HepG2 (cell line): Measurements from ENCODE around the gene METTL23. TPM values are rescaled to one million over a fixed set of nuclear protein-coding genes. Genes with fewer than 3 reads are reported as not detected.
A peak's percentile ranks its signal among the peaks of the same experiment; 100 is the strongest.

Experiments
- ATAC-seq: fragments of 200-7000 bp; cut with Tn5 transposase; 3 replicates; pipeline ENCODE4 v1.9.1; 2020; ENCODE audit warnings: mild to moderate bottlenecking, moderate library complexity
- BruUV-seq: library from RNA; stranded (reverse); fragments of 400-500 nt; replicated peaks from 2 replicates; lab custom pipeline; 2021; lab: Mats Ljungman, UMichigan
- CTCF ChIA-PET: fragments of 300-600 bp; formaldehyde crosslinking; extraction: SDS; loops from one replicate; lab custom pipeline; 2021; ENCODE audit warnings: low total read pairs, inconsistent platforms, low intra/inter-chr PET ratio; lab: Yijun Ruan, JAX
- POLR2A ChIA-PET: fragments of 350-600 bp; sonication (Branson Sonifier 250); formaldehyde crosslinking; loops from one replicate; lab custom pipeline; 2020; ENCODE audit warnings: antibody characterized with exemption, inconsistent platforms; lab: Yijun Ruan, JAX
- DNase-seq: peaks from one replicate; pipeline ENCODE4 v3.0.0-alpha.2; 2015; ENCODE audit warnings: low spot score
- FAIRE-seq: peaks from 3 replicates; lab custom pipeline; 2011; peaks lifted over from hg19 to GRCh38; lab: Jason Lieb, UNC
- H2AFZ ChIP-seq: one replicate; pipeline ENCODE4 v1.6.1; 2011; ENCODE audit warnings: low read length, inconsistent platforms
- H3K27ac ChIP-seq: fragments of 300-600 bp; 3 replicates; pipeline ENCODE4 v1.8.0; 2011; ENCODE audit warnings: mixed run types, mild to moderate bottlenecking, mixed read lengths, low read length, inconsistent platforms; ENCODE audit not compliant: insufficient read depth; ENCODE audit errors: extremely low read length
- H3K27me3 ChIP-seq, 2 experiments: fragments of 200-600 bp in 1 of 2; 2 replicates in 1 of 2; 3 replicates in 1 of 2; pipeline versions ENCODE4 v1.6.0 to v1.8.0; 2011; ENCODE audit warnings: low read length in 2 of 2, mild to moderate bottlenecking in 2 of 2, moderate library complexity in 2 of 2, inconsistent platforms in 1 of 2; ENCODE audit not compliant: insufficient read depth in 2 of 2, control insufficient read depth in 1 of 2
- H3K36me3 ChIP-seq, 2 experiments: fragments of 200-600 bp in 1 of 2; replicated peaks in 1 of 2; 2 replicates in 1 of 2; 3 replicates in 1 of 2; pipeline versions ENCODE4 v1.5.1 to v1.8.0; 2011; ENCODE audit warnings: low read length in 2 of 2, inconsistent platforms in 1 of 2; ENCODE audit not compliant: insufficient read depth in 2 of 2, control insufficient read depth in 1 of 2
- H3K4me1 ChIP-seq: 2 replicates; pipeline ENCODE4 v1.5.1; 2012; ENCODE audit warnings: low read length, inconsistent platforms; ENCODE audit not compliant: insufficient read depth
- H3K4me2 ChIP-seq: 2 replicates; pipeline ENCODE4 v1.6.0; 2011; ENCODE audit warnings: low read depth, low read length, inconsistent platforms
- H3K4me3 ChIP-seq, 3 experiments: fragments of 200-600 bp in 1 of 3; sonication (generic), shearing (Covaris generic) in 1 of 3; replicated peaks in 1 of 3; 2 replicates each; pipeline ENCODE4 v1.5.1; 2011 to 2016; ENCODE audit warnings: low read length in 3 of 3, inconsistent platforms in 2 of 3, low read depth in 2 of 3, mild to moderate bottlenecking in 2 of 3, control low read depth in 1 of 3, mixed read lengths in 1 of 3; ENCODE audit not compliant: insufficient read depth in 1 of 3
- H3K79me2 ChIP-seq: one replicate; pipeline ENCODE4 v1.6.1; 2011; ENCODE audit warnings: low read length, inconsistent platforms; ENCODE audit not compliant: insufficient read depth
- H3K9ac ChIP-seq: 2 replicates; pipeline ENCODE4 v1.6.0; 2011; ENCODE audit warnings: mild to moderate bottlenecking, low read depth, low read length, inconsistent platforms; ENCODE audit not compliant: insufficient read depth
- H3K9me3 ChIP-seq: 2 replicates; pipeline ENCODE4 v1.5.1; 2012; ENCODE audit warnings: mild to moderate bottlenecking, low read length
- H4K20me1 ChIP-seq: 2 replicates; pipeline ENCODE4 v1.6.0; 2011; ENCODE audit warnings: inconsistent platforms, mild to moderate bottlenecking, low read length, moderate library complexity; ENCODE audit not compliant: insufficient read depth
- ARID4A ChIP-seq: sonication (generic); formaldehyde crosslinking; IDR thresholded peaks from 2 replicates; pipeline ENCODE4 v1.5.0; 2020; ENCODE audit warnings: mild to moderate bottlenecking, missing genetic modification reagents, borderline replicate concordance
- KLF12 ChIP-seq: sonication (generic); formaldehyde crosslinking; IDR thresholded peaks from 2 replicates; pipeline ENCODE4 v1.4.0; 2020; ENCODE audit warnings: missing genetic modification reagents, borderline replicate concordance
- RBFOX2 ChIP-seq: fragments of 200-400 bp; formaldehyde crosslinking; IDR thresholded peaks from 2 replicates; pipeline ENCODE4 v1.6.1; 2017; ENCODE audit warnings: low read depth, mild to moderate bottlenecking, low read length
- RBM22 ChIP-seq: fragments of 200-400 bp; formaldehyde crosslinking; optimal IDR thresholded peaks from 2 replicates; pipeline ENCODE3; 2017; ENCODE audit warnings: mild to moderate bottlenecking, low read length, moderate library complexity
- SP4 ChIP-seq: sonication (generic); formaldehyde crosslinking; IDR thresholded peaks from 2 replicates; pipeline ENCODE4 v1.8.1; 2023; ENCODE audit warnings: mild to moderate bottlenecking, missing genetic modification reagents
- ZNF136 ChIP-seq: sonication (generic); formaldehyde crosslinking; IDR thresholded peaks from 2 replicates; pipeline ENCODE4 v1.8.1; 2022; ENCODE audit warnings: low read depth, mild to moderate bottlenecking, moderate library complexity, missing genetic modification reagents
- ZNF251 ChIP-seq: sonication (generic); formaldehyde crosslinking; IDR thresholded peaks from 2 replicates; pipeline ENCODE4 v1.9.0; 2021; ENCODE audit warnings: mild to moderate bottlenecking, missing genetic modification reagents
- ZNF264 ChIP-seq: sonication (generic); formaldehyde crosslinking; IDR thresholded peaks from 2 replicates; pipeline ENCODE4 v1.4.0; 2020; ENCODE audit warnings: missing genetic modification reagents
- WGBS: methylation state at CpG from one replicate; pipeline ENCODE4 v1.1.6; 2017; ENCODE audit warnings: low lambda C conversion rate; 5-methylcytosine and 5-hydroxymethylcytosine counted together
- in situ Hi-C: cut with HindIII; loops from 2 replicates; pipeline ENCODE4 v1.10.0; 2017; ENCODE audit warnings: low pct_unique_long_range_greater_than_20kb; ENCODE audit not compliant: extremely low pct_ligation_motif_present
- intact Hi-C: fragments of 100-400 bp; cut with micrococcal nuclease; formaldehyde crosslinking; loops from one replicate; pipeline ENCODE4 v1.10.0; 2022; ENCODE audit not compliant: unreplicated experiment
- polyA plus RNA-seq, 8 experiments: library from polyadenylated mRNA; depleted of rRNA in 3 of 8; stranded (reverse) in 7 of 8; unstranded in 1 of 8; fragments of >200 nt; fragmentation: Illumina TruSeq in 4 of 8; extraction: Trizol in 4 of 8; gene quantifications; 2 replicates each; pipeline versions ENCODE4 v1.2.1 to v1.2.3, GENCODE V29; 2011 to 2016; ENCODE audit warnings: low read depth in 4 of 8, missing spikeins in 1 of 8, mixed read lengths in 1 of 8; ENCODE audit not compliant: insufficient read depth in 1 of 8
- total RNA-seq, 5 experiments: library from RNA; depleted of rRNA; stranded (reverse); fragments of >200 nt; fragmentation: Illumina TruSeq; extraction: Trizol; gene quantifications; 2 replicates each; pipeline ENCODE4 v1.2.3, GENCODE V29; 2016; ENCODE audit warnings: low read depth in 1 of 5
- TF ChIP-seq, protein P1 (sequence below): sonication (generic); formaldehyde crosslinking; IDR thresholded peaks from 2 replicates; pipeline ENCODE4 v1.9.0; 2021; ENCODE audit warnings: missing genetic modification reagents, mild to moderate bottlenecking, borderline replicate concordance
- TF ChIP-seq, protein P2 (sequence below): sonication (generic); formaldehyde crosslinking; IDR thresholded peaks from 2 replicates; pipeline ENCODE4 v1.5.0; 2020; ENCODE audit warnings: missing genetic modification reagents
- TF ChIP-seq, protein P3 (sequence below): sonication (generic); formaldehyde crosslinking; IDR thresholded peaks from 2 replicates; pipeline ENCODE4 v1.4.0; 2020; ENCODE audit warnings: mild to moderate bottlenecking, missing genetic modification reagents

Gene METTL23
- total and polyA plus RNA-seq, 2 of the 13 experiments (the other 11 are each of a cell fraction or from before 2014, with no cell fraction given) = 39.9 to 104 TPM

- 0 out of 2 replicates have a peak, but pooled peaks have one; percentile 63 for TF ChIP-seq ZNF264
- TF ChIP-seq SP4 (CRISPR knock-in tag) = no peak
- TF ChIP-seq, protein P1, sequence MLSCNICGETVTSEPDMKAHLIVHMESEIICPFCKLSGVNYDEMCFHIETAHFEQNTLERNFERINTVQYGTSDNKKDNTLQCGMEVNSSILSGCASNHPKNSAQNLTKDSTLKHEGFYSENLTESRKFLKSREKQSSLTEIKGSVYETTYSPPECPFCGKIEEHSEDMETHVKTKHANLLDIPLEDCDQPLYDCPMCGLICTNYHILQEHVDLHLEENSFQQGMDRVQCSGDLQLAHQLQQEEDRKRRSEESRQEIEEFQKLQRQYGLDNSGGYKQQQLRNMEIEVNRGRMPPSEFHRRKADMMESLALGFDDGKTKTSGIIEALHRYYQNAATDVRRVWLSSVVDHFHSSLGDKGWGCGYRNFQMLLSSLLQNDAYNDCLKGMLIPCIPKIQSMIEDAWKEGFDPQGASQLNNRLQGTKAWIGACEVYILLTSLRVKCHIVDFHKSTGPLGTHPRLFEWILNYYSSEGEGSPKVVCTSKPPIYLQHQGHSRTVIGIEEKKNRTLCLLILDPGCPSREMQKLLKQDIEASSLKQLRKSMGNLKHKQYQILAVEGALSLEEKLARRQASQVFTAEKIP (CRISPR knock-in tag) = no peak
- TF ChIP-seq RBM22 = peak; percentile 57
Observed at GRCh38 chr17:76735586-76736348, 9.1 kb downstream of the METTL23 start (continued).

DNA sequence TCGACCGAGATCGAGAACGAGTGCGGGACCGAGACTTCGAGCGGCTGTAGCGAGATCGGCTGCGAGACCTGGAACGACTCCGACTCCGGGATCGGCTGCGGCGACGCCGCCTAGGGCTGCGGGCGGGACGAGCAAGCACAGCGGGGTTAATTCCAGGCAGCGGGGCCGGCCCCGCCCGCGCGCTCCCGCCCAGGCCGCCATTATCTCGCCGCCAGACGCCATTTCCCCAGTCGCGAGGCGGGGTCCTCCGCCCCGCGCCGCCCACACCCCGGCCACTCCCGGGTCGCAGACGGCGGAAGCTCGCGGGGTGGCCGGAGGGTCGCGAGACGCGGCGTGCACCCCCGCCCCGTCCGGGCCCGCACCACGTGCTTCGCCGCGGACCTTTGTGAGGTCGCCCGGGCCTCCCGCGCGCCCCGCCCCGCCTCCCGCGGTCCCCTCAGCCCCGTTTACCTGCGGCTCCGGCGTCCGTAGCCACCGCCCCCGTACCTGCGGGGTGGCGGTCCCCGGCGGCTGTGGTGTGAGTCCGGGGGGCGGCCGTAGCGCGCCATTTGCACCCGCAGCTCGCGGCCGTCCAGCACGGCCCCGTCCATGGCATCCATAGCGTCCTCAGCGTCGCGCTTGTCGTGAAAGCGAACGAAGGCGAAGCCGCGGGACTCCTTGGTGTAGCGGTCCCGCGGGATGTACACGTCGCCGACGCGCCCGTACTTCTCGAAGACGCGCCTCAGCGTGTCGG lies 9.9 kb downstream of the METTL23 start:
- FAIRE-seq (no peak), ATAC-seq (peak; percentile 35), DNase-seq (peak; percentile 46)
- BruUV-seq = no TSS peak
- ChIA-PET CTCF (no interaction called here), POLR2A (interaction anchor here (1.2 to 4.1 kb wide), 9 partner anchors 9 to 404 kb away, joined by 3 to 71 read pairs (median 9); partner anchors contain the start of genes JMJD6, METTL23, MXRA7 and SEC14L1)
- H3K9me3 ChIP-seq = no peaks in the 10 kb centered on the region
- H3K4me2 ChIP-seq = peak overlapping the region; percentile 88
- peak overlapping the region; percentile 93 to 100 (median 100) for H3K4me3 ChIP-seq
- peaks cover 51% of the 10 kb centered on the region for H3K4me1 ChIP-seq
- WGBS = under 1% methylated on average over 28 of the region's 117 CpGs
- in situ Hi-C loops (no loop called here), intact Hi-C loops (no loop called here)
- peaks cover 35% of the 10 kb centered on the region for H4K20me1 ChIP-seq
- peaks cover 62% of the 10 kb centered on the region for H3K79me2 ChIP-seq
- peak overlapping the region; percentile 96 for H3K27ac ChIP-seq
- H3K36me3 ChIP-seq = peaks cover 10 to 35% of the 10 kb centered on the region in 2 experiments
- peak overlapping the region; percentile 100 for H3K9ac ChIP-seq
- peaks cover 0 to 3% of the 10 kb centered on the region in 2 experiments; a peak in 1 of 5 replicates for H3K27me3 ChIP-seq
- H2AFZ ChIP-seq = no peak overlapping the region
- TF ChIP-seq ARID4A (CRISPR knock-in tag) (no peak; the same call in 1 of the 2 replicates), ZNF136 (CRISPR knock-in tag) (no peak), ZNF251 (no peak), RBFOX2 (peak; percentile 99), KLF12 (CRISPR knock-in tag) (peak; percentile 57; the same call in 1 of the 2 replicates), ZNF264 (peak; percentile 16; the same call in 1 of the 2 replicates)
- TF ChIP-seq, protein P2, sequence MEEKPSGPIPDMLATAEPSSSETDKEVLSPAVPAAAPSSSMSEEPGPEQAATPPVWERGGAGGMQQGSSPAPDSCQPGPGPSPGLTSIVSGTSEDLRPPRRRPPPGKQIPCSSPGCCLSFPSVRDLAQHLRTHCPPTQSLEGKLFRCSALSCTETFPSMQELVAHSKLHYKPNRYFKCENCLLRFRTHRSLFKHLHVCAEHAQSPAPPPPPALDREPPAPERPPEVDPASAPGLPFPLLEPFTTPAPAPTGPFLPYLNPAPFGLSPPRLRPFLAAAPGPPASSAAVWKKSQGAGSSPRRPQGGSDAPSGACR (CRISPR knock-in tag) = peak; percentile 53; the same call in 1 of the 2 replicates
- TF ChIP-seq, protein P3, sequence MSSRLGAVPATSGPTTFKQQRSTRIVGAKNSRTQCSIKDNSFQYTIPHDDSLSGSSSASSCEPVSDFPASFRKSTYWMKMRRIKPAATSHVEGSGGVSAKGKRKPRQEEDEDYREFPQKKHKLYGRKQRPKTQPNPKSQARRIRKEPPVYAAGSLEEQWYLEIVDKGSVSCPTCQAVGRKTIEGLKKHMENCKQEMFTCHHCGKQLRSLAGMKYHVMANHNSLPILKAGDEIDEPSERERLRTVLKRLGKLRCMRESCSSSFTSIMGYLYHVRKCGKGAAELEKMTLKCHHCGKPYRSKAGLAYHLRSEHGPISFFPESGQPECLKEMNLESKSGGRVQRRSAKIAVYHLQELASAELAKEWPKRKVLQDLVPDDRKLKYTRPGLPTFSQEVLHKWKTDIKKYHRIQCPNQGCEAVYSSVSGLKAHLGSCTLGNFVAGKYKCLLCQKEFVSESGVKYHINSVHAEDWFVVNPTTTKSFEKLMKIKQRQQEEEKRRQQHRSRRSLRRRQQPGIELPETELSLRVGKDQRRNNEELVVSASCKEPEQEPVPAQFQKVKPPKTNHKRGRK (CRISPR knock-in tag) = no peak
